H1 (cell line): ENCODE results near the gene NCR2. TPM values are rescaled to one million over a fixed set of nuclear protein-coding genes. Genes with fewer than 3 reads are reported as not detected.

Experiments
- CTCF ChIA-PET: fragments of 300-600 bp; sonication (Branson Sonifier 250); formaldehyde crosslinking; loops from one replicate; lab custom pipeline; 2021; ENCODE audit not compliant: partially characterized antibody; lab: Charles Lee
- POLR2A ChIA-PET: fragments of 300-600 bp; sonication (Branson Sonifier 250); formaldehyde crosslinking; loops from one replicate; lab custom pipeline; 2021; ENCODE audit warnings: inconsistent platforms; ENCODE audit not compliant: partially characterized antibody; lab: Charles Lee
- DNase-seq, 2 experiments: peaks; one replicate each; pipeline versions ENCODE4 v3.0.0 to v3.0.0-alpha.2; 2010 to 2022; ENCODE audit warnings: low spot score in 2 of 2, low read depth in 1 of 2, mixed read lengths in 1 of 2
- FAIRE-seq: peaks from 2 replicates; lab custom pipeline; 2011; peaks lifted over from hg19 to GRCh38; lab: Jason Lieb, UNC
- H2AFZ ChIP-seq: 2 replicates; pipeline ENCODE4 v1.8.1; 2012; ENCODE audit warnings: low read length, inconsistent platforms
- H2AK5ac ChIP-seq: 2 replicates; pipeline ENCODE4 v1.6.1; 2013; ENCODE audit warnings: low read depth, low read length
- H2BK120ac ChIP-seq: replicated peaks from 2 replicates; pipeline ENCODE3; 2013; ENCODE audit warnings: low read depth, low read length, inconsistent platforms
- H2BK12ac ChIP-seq: 2 replicates; pipeline ENCODE4 v1.6.1; 2013; ENCODE audit warnings: low read depth, low read length
- H2BK15ac ChIP-seq: 2 replicates; pipeline ENCODE4 v1.6.1; 2013; ENCODE audit warnings: low read length
- H2BK20ac ChIP-seq: 2 replicates; pipeline ENCODE4 v1.6.1; 2013; ENCODE audit warnings: low read length
- H2BK5ac ChIP-seq: 2 replicates; pipeline ENCODE4 v1.6.1; 2013; ENCODE audit warnings: low read depth, low read length
- H3K14ac ChIP-seq: 2 replicates; pipeline ENCODE4 v1.6.1; 2013; ENCODE audit warnings: inconsistent platforms; ENCODE audit not compliant: insufficient read length
- H3K18ac ChIP-seq: 2 replicates; pipeline ENCODE4 v1.6.1; 2013; ENCODE audit warnings: low read length; ENCODE audit errors: extremely low read depth
- H3K23ac ChIP-seq: 2 replicates; pipeline ENCODE4 v1.6.1; 2013; ENCODE audit warnings: inconsistent platforms; ENCODE audit not compliant: insufficient read length
- H3K23me2 ChIP-seq: 2 replicates; pipeline ENCODE4 v1.6.1; 2013; ENCODE audit warnings: low read depth, low read length
- H3K27ac ChIP-seq: 2 replicates; pipeline ENCODE4 v1.6.1; 2011; ENCODE audit warnings: low read depth, low read length, inconsistent platforms
- H3K27me3 ChIP-seq, 4 experiments: replicated peaks in 1 of 4; 1 replicate in 1 of 4; 2 replicates in 3 of 4; pipeline versions ENCODE4 v1.6.1 to v1.8.1; 2011 to 2013; ENCODE audit warnings: low read length in 3 of 4, mild to moderate bottlenecking in 3 of 4, inconsistent platforms in 2 of 4, mixed read lengths in 2 of 4, moderate library complexity in 1 of 4; ENCODE audit not compliant: control insufficient read depth in 3 of 4, insufficient read depth in 3 of 4; ENCODE audit errors: extremely low read depth in 1 of 4
- H3K36me3 ChIP-seq, 4 experiments: 2 replicates each; pipeline versions ENCODE4 v1.6.1 to v1.8.1; 2011 to 2013; ENCODE audit warnings: mild to moderate bottlenecking in 4 of 4, low read length in 3 of 4, moderate library complexity in 2 of 4, control low read depth in 1 of 4, inconsistent platforms in 1 of 4; ENCODE audit not compliant: insufficient read depth in 4 of 4, control insufficient read depth in 2 of 4
- H3K4ac ChIP-seq: replicated peaks from 2 replicates; pipeline ENCODE3; 2013; ENCODE audit warnings: low read length, low read depth, mixed read lengths, inconsistent platforms; ENCODE audit not compliant: insufficient read length
- H3K4me1 ChIP-seq, 4 experiments: replicated peaks in 1 of 4; 1 replicate in 1 of 4; 2 replicates in 3 of 4; pipeline versions ENCODE4 v1.6.1 to v1.8.1; 2011 to 2013; ENCODE audit warnings: low read length in 3 of 4, inconsistent platforms in 2 of 4, mixed read lengths in 1 of 4; ENCODE audit not compliant: insufficient read depth in 4 of 4, control insufficient read depth in 3 of 4
- H3K4me2 ChIP-seq, 2 experiments: 2 replicates each; pipeline versions ENCODE4 v1.6.1 to v1.8.1; 2011 to 2013; ENCODE audit warnings: low read depth in 2 of 2, low read length in 2 of 2, control low read depth in 1 of 2, inconsistent platforms in 1 of 2, mild to moderate bottlenecking in 1 of 2; ENCODE audit not compliant: insufficient read depth in 1 of 2
- H3K4me3 ChIP-seq, 4 experiments: fragments of 200-600, 300-600 bp in 1 of 4; sonication (generic), shearing (Covaris generic), sonication (Bioruptor Twin) in 1 of 4; 2 replicates each; pipeline versions ENCODE4 v1.5.1 to v1.8.1; 2011 to 2016; ENCODE audit warnings: low read length in 4 of 4, low read depth in 3 of 4, control low read depth in 2 of 4, inconsistent platforms in 2 of 4, mild to moderate bottlenecking in 2 of 4, mixed read lengths in 1 of 4, moderate library complexity in 1 of 4; ENCODE audit not compliant: insufficient read depth in 2 of 4; ENCODE audit errors: extremely low read depth in 1 of 4
- H3K56ac ChIP-seq: replicated peaks from 2 replicates; pipeline ENCODE3; 2013; ENCODE audit warnings: low read depth, mild to moderate bottlenecking, mixed read lengths, low read length, inconsistent platforms; ENCODE audit not compliant: insufficient read length
- H3K79me1 ChIP-seq: 2 replicates; pipeline ENCODE4 v1.6.1; 2013; ENCODE audit warnings: low read depth, low read length, control low read depth
- H3K79me2 ChIP-seq, 2 experiments: 2 replicates each; pipeline versions ENCODE4 v1.6.1 to v1.8.1; 2012 to 2013; ENCODE audit warnings: low read length in 2 of 2, mild to moderate bottlenecking in 2 of 2, inconsistent platforms in 1 of 2; ENCODE audit not compliant: insufficient read depth in 2 of 2, control insufficient read depth in 1 of 2
- H3K9ac ChIP-seq, 4 experiments: replicated peaks in 1 of 4; 1 replicate in 1 of 4; 2 replicates in 3 of 4; pipeline versions ENCODE4 v1.6.1 to v1.8.1; 2011 to 2013; ENCODE audit warnings: low read depth in 3 of 4, low read length in 3 of 4, control low read depth in 2 of 4, mild to moderate bottlenecking in 2 of 4, moderate library complexity in 2 of 4, inconsistent platforms in 1 of 4; ENCODE audit errors: extremely low read depth in 1 of 4
- H3K9me3 ChIP-seq, 2 experiments: 2 replicates each; pipeline versions ENCODE4 v1.6.1 to v1.8.1; 2012 to 2013; ENCODE audit warnings: mild to moderate bottlenecking in 2 of 2, moderate library complexity in 2 of 2, control low read depth in 1 of 2, inconsistent platforms in 1 of 2, low read depth in 1 of 2, low read length in 1 of 2, mixed read lengths in 1 of 2; ENCODE audit not compliant: insufficient read depth in 2 of 2
- H4K20me1 ChIP-seq, 2 experiments: replicated peaks in 1 of 2; 2 replicates each; pipeline versions ENCODE3 to v1.8.1; 2011 to 2013; ENCODE audit warnings: inconsistent platforms in 2 of 2, low read length in 2 of 2, mild to moderate bottlenecking in 1 of 2; ENCODE audit not compliant: insufficient read depth in 2 of 2, control insufficient read depth in 1 of 2
- H4K5ac ChIP-seq: 2 replicates; pipeline ENCODE4 v1.6.1; 2013; ENCODE audit warnings: low read length, low read depth, mixed read lengths, inconsistent platforms; ENCODE audit not compliant: insufficient read length
- H4K8ac ChIP-seq: 2 replicates; pipeline ENCODE4 v1.8.0; 2013; ENCODE audit warnings: mild to moderate bottlenecking, moderate library complexity, low read length, inconsistent platforms; ENCODE audit not compliant: insufficient read depth; ENCODE audit errors: extremely low read depth
- H4K91ac ChIP-seq: replicated peaks from 2 replicates; pipeline ENCODE3; 2013; ENCODE audit warnings: low read length, mixed read lengths, inconsistent platforms; ENCODE audit not compliant: insufficient read length
- ATF2 ChIP-seq: IDR thresholded peaks from 2 replicates; pipeline ENCODE4 v1.6.1; 2012; ENCODE audit warnings: low read length, inconsistent platforms
- CBX5 ChIP-seq: fragments of 300-800, 300-1000 bp; sonication (generic); IDR thresholded peaks from 2 replicates; pipeline ENCODE4 v1.7.1; 2016; ENCODE audit warnings: antibody characterized with exemption, low read length, low read depth
- NANOG ChIP-seq: IDR thresholded peaks from 2 replicates; pipeline ENCODE4 v1.6.1; 2011; ENCODE audit warnings: low read length, low read depth, mild to moderate bottlenecking, inconsistent platforms; ENCODE audit not compliant: insufficient read depth, poor library complexity, severe bottlenecking
- PHF8 ChIP-seq: fragments of 200-600 bp; sonication (generic); conservative IDR thresholded peaks from 2 replicates; pipeline ENCODE4 v1.7.1; 2012; ENCODE audit warnings: low read depth, mild to moderate bottlenecking, inconsistent platforms, low read length, moderate library complexity
- WGBS, 2 experiments: shearing (Covaris generic) in 1 of 2; methylation state at CpG; one replicate each; pipeline versions ENCODE4 v1.1.6 to v1.1.7; 2013 to 2015; ENCODE audit warnings: low lambda C conversion rate in 2 of 2, mixed read lengths in 2 of 2, inconsistent platforms in 1 of 2, low coverage in 1 of 2, missing lambda C conversion rate in 1 of 2; ENCODE audit not compliant: insufficient replicate concordance in 2 of 2, insufficient coverage in 1 of 2, insufficient read length in 1 of 2; ENCODE audit errors: extremely low coverage in 1 of 2, missing lambda C conversion rate in 1 of 2; 5-methylcytosine and 5-hydroxymethylcytosine counted together
- polyA plus RNA-seq, 7 experiments: library from polyadenylated mRNA; depleted of rRNA in 3 of 7; stranded (reverse) in 5 of 7; unstranded in 2 of 7; fragments of >200 nt in 5 of 7; fragments of 200-250 nt in 2 of 7; gene quantifications; 1 replicate in 5 of 7; 2 replicates in 1 of 7; 4 replicates in 1 of 7; pipeline versions ENCODE4 v1.2.1 to v1.2.3, GENCODE V29; 2011 to 2013; ENCODE audit warnings: missing spikeins in 2 of 7, mixed read lengths in 2 of 7
- total RNA-seq: library from RNA; stranded (reverse); fragmentation: NEBNext Ultra II Directional; extraction: Animal tissue kit (Norgen Biotek cat#: 25700); gene quantifications from 2 replicates; pipeline ENCODE4 v1.2.1, GENCODE V29; 2021

Gene NCR2
- total and polyA plus RNA-seq, 2 of the 8 experiments (the other 6 are each of a cell fraction or from before 2014, with no cell fraction given): not detected

- H3K79me2 ChIP-seq: no peaks in the 10 kb centered on the region
- no peaks in the 10 kb centered on the region for H3K36me3 ChIP-seq
- no peak overlapping the region for H3K4me2 ChIP-seq
- H4K8ac ChIP-seq: no peak overlapping the region
- no peaks in the 10 kb centered on the region for H3K79me1 ChIP-seq
- H2AFZ ChIP-seq: no peak overlapping the region
- ChIA-PET POLR2A (no interaction called here), CTCF (interaction anchor here (1.6 to 2.3 kb wide), 3 partner anchors 9 to 35 kb away, joined by 4 to 9 read pairs (median 8); no protein-coding TSS in a partner anchor)
- H3K27me3 ChIP-seq: peaks cover 0 to 4% (median 2%) of the 10 kb centered on the region in 4 experiments; a peak in 1 of 7 replicates
- no peak overlapping the region for H3K18ac ChIP-seq
- H4K5ac ChIP-seq: no peak overlapping the region
- H2BK5ac ChIP-seq: no peak overlapping the region
- no peak overlapping the region for H2BK12ac ChIP-seq
- H3K9ac ChIP-seq: no peak overlapping the region
- no peak overlapping the region for H3K4me3 ChIP-seq
- WGBS, 2 experiments: 90% methylated on average over 1 of the region's 1 CpG; no CpG with 5 or more reads in 1 of the 2 experiments
- H3K14ac ChIP-seq: no peak overlapping the region
- no peaks in the 10 kb centered on the region for H3K23me2 ChIP-seq
- no peaks in the 10 kb centered on the region for H3K9me3 ChIP-seq
- no peak overlapping the region for H3K4ac ChIP-seq
- no peak overlapping the region for H3K23ac ChIP-seq
- no peak overlapping the region for H2BK20ac ChIP-seq
- TF ChIP-seq NANOG (no peak), CBX5 (no peak), ATF2 (no peak), PHF8 (no peak)
- H2BK120ac ChIP-seq: no peak overlapping the region
- FAIRE-seq: no peak
- no peak overlapping the region for H2BK15ac ChIP-seq
- no peak for DNase-seq
- H4K20me1 ChIP-seq: no peaks in the 10 kb centered on the region
- no peak overlapping the region for H2AK5ac ChIP-seq
- no peak overlapping the region for H4K91ac ChIP-seq
- H3K56ac ChIP-seq: no peak overlapping the region
- peaks cover 0 to 13% (median 3%) of the 10 kb centered on the region in 4 experiments; a peak in 5 of 7 replicates for H3K4me1 ChIP-seq
- no peak overlapping the region for H3K27ac ChIP-seq
These were observed 19.3 kb upstream of the NCR2 start for GRCh38 chr6:41315943-41316620.
